ENCODE data around the gene ZDHHC4.

DNA sequence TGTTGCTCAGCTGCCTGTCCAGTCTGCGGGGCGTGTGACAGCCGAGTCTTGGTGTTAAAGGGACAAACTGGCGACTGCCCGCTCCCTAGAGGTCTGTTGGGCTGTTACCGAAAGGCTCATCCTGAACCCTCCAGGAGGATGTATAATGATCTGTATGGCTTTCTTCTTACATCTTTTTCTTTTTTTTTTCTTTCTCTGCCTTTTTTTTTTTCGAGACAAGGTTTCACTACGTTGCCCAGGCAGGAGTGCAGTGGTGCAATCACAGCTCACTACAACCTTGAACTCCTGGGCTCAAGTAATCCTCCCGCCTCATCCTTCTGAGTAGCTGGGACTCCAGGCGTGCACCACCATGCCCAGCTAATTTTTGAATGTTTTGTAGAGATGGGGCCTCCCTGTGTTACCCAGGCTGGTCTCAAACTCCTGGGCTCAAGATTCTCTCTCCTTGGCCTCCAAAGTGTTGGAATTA lies 13.4 kb downstream of the ZDHHC4 start:
- TF ChIP-seq, protein P1, sequence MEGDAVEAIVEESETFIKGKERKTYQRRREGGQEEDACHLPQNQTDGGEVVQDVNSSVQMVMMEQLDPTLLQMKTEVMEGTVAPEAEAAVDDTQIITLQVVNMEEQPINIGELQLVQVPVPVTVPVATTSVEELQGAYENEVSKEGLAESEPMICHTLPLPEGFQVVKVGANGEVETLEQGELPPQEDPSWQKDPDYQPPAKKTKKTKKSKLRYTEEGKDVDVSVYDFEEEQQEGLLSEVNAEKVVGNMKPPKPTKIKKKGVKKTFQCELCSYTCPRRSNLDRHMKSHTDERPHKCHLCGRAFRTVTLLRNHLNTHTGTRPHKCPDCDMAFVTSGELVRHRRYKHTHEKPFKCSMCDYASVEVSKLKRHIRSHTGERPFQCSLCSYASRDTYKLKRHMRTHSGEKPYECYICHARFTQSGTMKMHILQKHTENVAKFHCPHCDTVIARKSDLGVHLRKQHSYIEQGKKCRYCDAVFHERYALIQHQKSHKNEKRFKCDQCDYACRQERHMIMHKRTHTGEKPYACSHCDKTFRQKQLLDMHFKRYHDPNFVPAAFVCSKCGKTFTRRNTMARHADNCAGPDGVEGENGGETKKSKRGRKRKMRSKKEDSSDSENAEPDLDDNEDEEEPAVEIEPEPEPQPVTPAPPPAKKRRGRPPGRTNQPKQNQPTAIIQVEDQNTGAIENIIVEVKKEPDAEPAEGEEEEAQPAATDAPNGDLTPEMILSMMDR (IDR thresholded peaks at IDR 0.05): no peak
- TF ChIP-seq EP300 (IDR thresholded peaks at IDR 0.05) (no peak), POLR2A (IDR thresholded peaks at IDR 0.05) (no peak), POLR2AphosphoS5 (IDR thresholded peaks at IDR 0.05) (no peak)
